ENCODE results near the gene CAMKK2. TPM values are rescaled to one million over a fixed set of nuclear protein-coding genes. Genes with fewer than 3 reads are reported as not detected.

The CAMKK2 gene
- total and polyA plus RNA-seq, 2 of the 4 experiments (the other 2 are of a cell fraction): 15.2 to 24.7 TPM

GRCh38 chr12:121283841-121284240 lies 12.7 kb downstream of the CAMKK2 start:
- ChIA-PET CTCF (no interaction called here), POLR2A (ENCODE audit: unreplicated experiment) (no interaction called here)
- TF ChIP-seq CTCF (conservative IDR thresholded peaks at IDR 0.05; ENCODE audit: low read depth, low read length): no peak
- TF ChIP-seq CEBPB (IDR thresholded peaks at IDR 0.05; ENCODE audit: low read depth, low read length): no peak
- TF ChIP-seq FOS (IDR thresholded peaks at IDR 0.05; ENCODE audit: low read depth, low read length): no peak
- no peak for TF ChIP-seq BHLHE40 (IDR thresholded peaks at IDR 0.05; ENCODE audit: low read depth, low read length)
- TF ChIP-seq CHD1 (IDR thresholded peaks at IDR 0.05; ENCODE audit: low read depth, low read length): no peak
- no peak for TF ChIP-seq ELK1 (IDR thresholded peaks at IDR 0.05; ENCODE audit: borderline replicate concordance, low read depth, low read length)
- TF ChIP-seq POLR2A (IDR thresholded peaks at IDR 0.05; ENCODE audit: low read depth, low read length): no peak
- TF ChIP-seq MXI1 (IDR thresholded peaks at IDR 0.05; ENCODE audit: borderline replicate concordance, low read depth, low read length): no peak
- no peak for TF ChIP-seq RAD21 (IDR thresholded peaks at IDR 0.05; ENCODE audit: low read length)
- no peak for TF ChIP-seq SMC3 (IDR thresholded peaks at IDR 0.05; ENCODE audit: low read depth, low read length)
- no peak for TF ChIP-seq USF2 (IDR thresholded peaks at IDR 0.05; ENCODE audit: low read depth, low read length)
- no peak for TF ChIP-seq RFX5 (IDR thresholded peaks at IDR 0.05; ENCODE audit: low read depth, low read length)
- TF ChIP-seq MAFK (IDR thresholded peaks at IDR 0.05; ENCODE audit: low read depth, low read length): no peak
- no peak for TF ChIP-seq RCOR1 (IDR thresholded peaks at IDR 0.05; ENCODE audit: insufficient replicate concordance, low read length)
- TF ChIP-seq MAZ (IDR thresholded peaks at IDR 0.05; ENCODE audit: borderline replicate concordance, low read depth, low read length): no peak
- TF ChIP-seq NFE2L2 (IDR thresholded peaks at IDR 0.05; ENCODE audit: low read depth, low read length): no peak
- Histone ChIP-seq H4K5ac (ENCODE audit: low read depth, low read length) (no peak overlapping the region), H3K79me1 (ENCODE audit: low read depth in 1 of 2, low read length in 2 of 2) (peaks cover 16 to 66% of the 10 kb centered on the region in 2 experiments), H2AK9ac (replicated peaks; ENCODE audit: low read depth, low read length, poor library complexity) (no peak overlapping the region), H2BK15ac (ENCODE audit: low read depth, low read length) (no peak overlapping the region), H3K4me2 (ENCODE audit: low read depth, low read length) (no peak overlapping the region), H2AFZ (replicated peaks; ENCODE audit: low read length, poor library complexity) (no peak overlapping the region), H4K20me1 (ENCODE audit: insufficient read depth, low read length) (peaks cover 33% of the 10 kb centered on the region), H2BK5ac (ENCODE audit: low read depth, low read length, poor library complexity, severe bottlenecking) (no peak overlapping the region), H2BK20ac (ENCODE audit: low read depth, low read length) (no peak overlapping the region), H3K56ac (ENCODE audit: extremely low read depth, insufficient read depth, low read length) (no peak overlapping the region), H3K36me3 (ENCODE audit: control insufficient read depth, insufficient read depth, low read length) (peaks cover 4% of the 10 kb centered on the region), H3K23ac (ENCODE audit: low read depth, low read length) (no peak overlapping the region), H3K4me3 (ENCODE audit: insufficient read depth, low read depth, low read length) (no peak overlapping the region), H3K14ac (replicated peaks; ENCODE audit: low read depth, low read length) (no peak overlapping the region), H3K4me1 (ENCODE audit: control insufficient read depth, insufficient read depth, low read length) (peaks cover 15% of the 10 kb centered on the region), H3K18ac (ENCODE audit: low read depth, low read length) (no peak overlapping the region), H3K27me3 (ENCODE audit: control insufficient read depth, insufficient read depth, low read length) (no peaks in the 10 kb centered on the region), H3K9ac (ENCODE audit: low read depth, low read length) (no peak overlapping the region), H4K91ac (ENCODE audit: insufficient read depth, low read depth, low read length) (no peak overlapping the region), H2BK120ac (ENCODE audit: low read depth, low read length) (no peak overlapping the region), H2AK5ac (ENCODE audit: low read depth, low read length) (no peak overlapping the region), H4K8ac (ENCODE audit: low read depth in 2 of 2, low read length in 2 of 2) (no peak overlapping the region), H3K9me1 (ENCODE audit: insufficient read depth, low read length) (peaks cover 8% of the 10 kb centered on the region), H3K4ac (ENCODE audit: low read depth, low read length) (no peak overlapping the region), H3K27ac (ENCODE audit: insufficient read depth, low read length) (no peak overlapping the region), H3K9me3 (ENCODE audit: control insufficient read depth, insufficient read depth, low read length) (no peaks in the 10 kb centered on the region)
- no TSS peak for BruUV-seq (replicated peaks)
- dilution Hi-C loops (cut with HindIII; ENCODE audit: low sequenced_read_pairs, unreplicated experiment): no loop called here
- intact Hi-C loops (cut with micrococcal nuclease): no loop called here
- in situ Hi-C loops (cut with MboI; ENCODE audit: low sequenced_read_pairs): no loop called here
- ATAC-seq (ENCODE audit: low read depth) (no peak), DNase-seq (no peak)
- 100% methylated on average over 1 of the region's 6 CpGs; no CpG with 5 or more reads in 1 of the 2 experiments for WGBS, 2 experiments (ENCODE audit: extremely low coverage in 2 of 2, insufficient read length in 1 of 2)
